Measurements from ENCODE around the gene TMEM254.
"Not testable (repeated sequence)": the region's sequence is repeated elsewhere in the genome, so short reads cannot be mapped to it uniquely, and the experiment has no call there.

The TMEM254 gene, protein sequence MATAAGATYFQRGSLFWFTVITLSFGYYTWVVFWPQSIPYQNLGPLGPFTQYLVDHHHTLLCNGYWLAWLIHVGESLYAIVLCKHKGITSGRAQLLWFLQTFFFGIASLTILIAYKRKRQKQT

DNA sequence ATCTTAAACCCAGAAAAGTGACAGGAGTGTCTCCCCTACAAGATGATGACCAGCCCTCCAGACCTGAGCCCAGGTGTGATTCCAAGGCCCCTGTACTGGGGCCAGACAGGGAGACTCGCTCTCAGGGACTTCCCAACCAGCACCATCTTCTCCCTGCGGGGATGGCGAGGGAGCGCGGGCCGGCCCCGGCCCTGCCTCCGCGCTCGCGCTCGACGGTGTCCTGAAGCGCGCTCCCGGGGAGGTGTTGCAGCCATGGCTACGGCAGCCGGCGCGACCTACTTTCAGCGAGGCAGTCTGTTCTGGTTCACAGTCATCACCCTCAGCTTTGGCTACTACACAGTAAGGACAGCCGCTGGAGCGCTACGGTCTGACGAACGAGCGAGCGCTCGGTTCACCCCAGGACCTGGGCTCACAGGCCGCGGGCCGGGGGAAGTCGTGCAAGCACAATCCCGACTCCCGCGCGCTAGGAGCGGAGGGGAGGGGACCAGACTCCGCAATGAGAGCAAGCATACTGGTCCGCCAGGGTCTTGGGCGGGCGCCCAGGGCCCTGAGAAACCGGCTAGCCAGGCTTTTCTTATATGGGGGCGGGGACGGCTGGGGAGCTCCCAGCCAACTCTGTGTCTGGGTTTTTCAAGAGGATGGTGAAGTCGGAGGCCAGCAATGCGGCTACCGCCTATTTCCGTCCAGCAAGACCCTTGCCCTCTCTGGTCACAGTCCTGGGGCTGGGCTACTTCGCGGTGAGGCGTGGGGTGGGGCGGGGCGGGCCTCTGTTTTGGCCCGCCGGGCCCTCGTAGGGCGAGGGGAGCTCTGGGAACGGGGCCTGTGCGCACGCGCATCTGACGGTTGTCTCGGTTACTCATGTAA lies at the start of gene TMEM254:
Gene TMEM254, plus strand, starts transcription at position 218 of the 864 bp plus-strand sequence. Its CDS starts 35 bp downstream, at position 253.
- DNase-seq: peak; percentile 90

DNA sequence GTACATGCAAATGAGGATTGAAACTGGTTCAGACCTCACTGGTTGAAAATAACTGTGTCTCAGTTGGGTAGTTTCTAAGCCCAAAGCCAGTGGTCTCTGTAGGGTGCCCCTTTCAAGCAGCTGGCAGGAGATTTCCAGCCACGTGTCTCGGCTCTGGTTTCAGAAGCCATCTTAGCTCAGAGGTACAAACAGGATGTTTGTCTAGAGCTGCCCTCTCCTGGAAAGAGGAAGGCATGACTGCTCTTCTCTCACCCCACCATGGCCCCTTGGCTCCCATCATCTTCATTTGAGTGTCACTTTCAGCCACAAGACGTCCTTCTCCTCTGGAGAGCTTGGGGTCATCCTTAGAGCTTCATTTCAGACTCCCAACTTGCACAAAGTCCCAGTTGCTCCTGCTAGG lies 49.3 kb upstream of the TMEM254 start:
- DNase-seq: not testable (repeated sequence)

DNA sequence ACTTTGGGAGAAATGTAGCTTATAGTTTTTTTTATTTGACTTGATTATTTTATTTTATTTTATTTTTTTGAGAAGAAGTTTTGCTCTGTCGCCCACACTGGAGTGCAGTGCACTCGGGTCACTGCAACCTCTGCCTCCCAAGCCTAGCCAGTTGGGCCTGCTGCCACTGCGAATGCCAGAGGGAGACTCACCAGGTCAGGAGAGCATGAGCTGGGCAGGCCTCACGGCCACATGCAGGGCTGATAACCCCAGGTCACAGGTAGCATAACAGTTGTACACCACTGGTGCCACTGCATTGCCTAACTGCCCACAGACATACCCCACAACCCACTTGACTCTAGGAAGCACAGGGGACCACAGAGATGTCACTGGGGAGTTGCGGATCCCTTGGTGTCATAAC lies 48.6 kb upstream of the TMEM254 start:
- DNase-seq: not testable (repeated sequence)

DNA sequence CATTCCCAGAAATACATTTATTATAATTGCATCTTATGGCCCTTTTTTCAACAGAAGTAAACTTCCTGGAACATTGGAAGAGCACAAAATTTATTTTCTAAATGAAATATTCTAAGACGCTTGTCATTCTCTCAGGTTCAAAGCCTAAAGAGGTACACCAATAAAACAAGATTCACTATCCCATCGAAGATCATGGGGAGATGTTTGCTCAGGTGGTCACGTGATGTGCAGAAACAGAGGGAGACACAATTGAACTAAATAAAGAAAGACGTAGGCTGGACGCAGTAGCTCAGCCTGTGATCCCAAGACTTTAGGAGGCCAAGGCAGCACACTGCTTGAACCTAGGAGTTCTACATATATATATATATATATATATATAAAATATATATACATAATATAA lies 46.0 kb upstream of the TMEM254 start:
- DNase-seq: no peak

DNA sequence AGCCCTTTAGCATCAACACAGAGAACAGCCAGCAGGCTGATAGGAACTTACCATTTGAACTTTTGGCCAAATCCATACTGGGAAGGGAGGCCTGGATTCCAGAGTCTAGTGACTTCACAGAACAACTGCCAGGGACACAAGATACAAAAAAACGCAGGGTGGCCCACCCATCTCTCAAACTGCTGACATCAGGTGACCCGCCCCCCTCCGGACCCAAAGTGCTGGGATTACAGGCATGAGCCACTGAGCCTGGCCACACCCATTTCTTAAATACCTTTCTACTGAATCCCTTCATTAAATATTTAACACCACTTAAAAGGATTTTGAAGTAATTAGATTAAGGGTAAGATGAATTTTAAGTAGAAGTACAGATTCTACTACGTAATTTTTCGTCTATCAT lies 43.7 kb upstream of the TMEM254 start:
- not testable (repeated sequence) for DNase-seq

DNA sequence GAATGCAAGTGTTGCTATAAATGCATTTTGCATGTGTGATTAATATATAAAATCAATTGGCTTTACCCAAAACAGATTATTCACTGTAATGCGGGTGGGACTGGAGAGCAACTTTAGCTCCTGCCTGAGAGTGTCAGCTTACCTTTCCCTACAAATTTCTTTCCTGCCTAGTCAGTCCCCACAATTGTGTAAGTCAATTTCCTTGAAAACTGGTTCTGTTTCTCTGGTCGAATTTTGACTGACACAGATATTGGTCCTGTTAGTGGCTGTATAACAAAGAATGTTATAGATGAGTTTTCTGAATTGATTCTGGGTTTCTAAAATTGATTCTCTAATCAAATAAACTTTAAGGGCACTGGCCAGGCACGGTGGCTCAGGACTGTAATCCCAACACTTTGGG lies 43.0 kb upstream of the TMEM254 start:
- DNase-seq: not testable (repeated sequence)

DNA sequence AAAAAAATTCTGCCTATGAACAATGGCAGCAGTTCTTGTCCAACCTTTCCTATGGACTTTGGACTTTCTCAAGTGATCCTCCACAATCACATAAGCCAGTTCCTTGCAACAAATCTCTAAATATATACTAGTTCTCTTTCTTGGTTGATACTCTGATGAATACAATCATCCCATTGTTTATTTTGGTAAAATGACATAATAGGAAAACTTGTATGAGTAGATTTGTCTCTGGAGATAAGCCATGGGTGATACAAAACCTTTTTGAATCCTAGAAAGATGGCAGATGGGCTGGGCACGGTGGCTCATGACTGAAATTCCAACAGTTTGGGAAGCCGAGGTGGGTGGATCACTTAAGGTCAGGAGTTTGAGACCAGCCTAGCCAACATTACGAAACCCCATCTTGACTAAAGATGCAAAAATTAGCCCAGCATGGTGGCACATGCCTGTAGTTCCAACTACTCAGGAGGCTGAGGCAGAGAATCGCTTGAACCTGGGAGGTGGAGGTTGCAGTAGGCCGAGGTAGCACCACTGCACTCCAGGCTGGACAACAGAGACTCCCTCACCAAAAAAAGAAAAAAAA lies 41.5 kb upstream of the TMEM254 start:
- DNase-seq: not testable (repeated sequence)

DNA sequence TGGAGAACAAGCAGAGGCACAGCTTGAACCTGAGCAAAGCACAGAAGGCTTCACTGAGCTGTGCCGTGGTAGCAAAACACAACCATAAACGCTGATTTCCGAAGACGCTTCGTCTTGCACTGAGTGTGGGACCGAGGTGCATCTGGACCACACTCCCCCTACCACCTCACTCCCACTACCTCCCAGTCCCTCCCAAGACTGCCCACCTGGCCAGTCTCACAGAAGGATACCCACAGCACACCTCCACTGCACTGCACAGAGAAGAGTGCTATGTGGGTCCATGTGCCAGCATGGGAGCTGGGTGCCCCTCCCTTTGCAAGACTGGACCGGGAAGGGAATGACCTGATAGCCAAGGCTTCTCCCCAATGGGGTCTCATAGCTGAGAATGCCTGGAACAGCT lies 40.2 kb upstream of the TMEM254 start:
- not testable (repeated sequence) for DNase-seq

DNA sequence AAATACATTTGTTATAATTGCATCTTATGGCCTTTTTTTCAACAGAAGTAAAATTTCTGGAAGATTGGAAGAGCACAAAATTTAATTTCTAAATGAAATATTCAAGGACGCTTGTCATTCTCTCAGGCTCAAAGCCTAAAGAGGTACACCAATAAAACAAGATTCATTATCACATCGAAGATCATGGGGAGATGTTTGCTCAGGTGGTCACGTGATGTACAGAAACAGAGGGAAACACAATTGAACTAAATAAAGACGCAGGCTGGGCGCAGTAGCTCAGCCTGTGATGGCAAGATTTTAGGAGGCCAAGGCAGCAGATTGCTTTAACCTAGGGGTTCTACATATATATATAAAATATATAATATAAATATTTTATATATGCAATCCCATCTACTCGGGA lies 37.3 kb upstream of the TMEM254 start:
- DNase-seq: no peak

DNA sequence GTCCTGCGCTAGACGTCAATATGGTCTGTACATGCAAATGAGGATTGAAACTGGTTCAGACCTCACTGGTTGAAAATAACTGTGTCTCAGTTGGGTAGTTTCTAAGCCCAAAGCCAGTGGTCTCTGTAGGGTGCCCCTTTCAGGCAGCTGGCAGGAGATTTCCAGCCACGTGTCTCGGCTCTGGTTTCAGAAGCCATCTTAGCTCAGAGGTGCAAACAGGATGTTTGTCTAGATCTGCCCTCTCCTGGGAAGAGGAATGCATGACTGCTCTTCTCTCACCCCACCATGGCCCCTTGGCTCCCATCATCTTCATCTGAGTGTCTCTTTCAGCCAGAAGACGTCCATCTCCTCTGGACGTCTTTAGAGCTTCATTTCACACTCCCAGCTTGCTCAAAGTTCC lies 33.5 kb upstream of the TMEM254 start:
- not testable (repeated sequence) for DNase-seq

DNA sequence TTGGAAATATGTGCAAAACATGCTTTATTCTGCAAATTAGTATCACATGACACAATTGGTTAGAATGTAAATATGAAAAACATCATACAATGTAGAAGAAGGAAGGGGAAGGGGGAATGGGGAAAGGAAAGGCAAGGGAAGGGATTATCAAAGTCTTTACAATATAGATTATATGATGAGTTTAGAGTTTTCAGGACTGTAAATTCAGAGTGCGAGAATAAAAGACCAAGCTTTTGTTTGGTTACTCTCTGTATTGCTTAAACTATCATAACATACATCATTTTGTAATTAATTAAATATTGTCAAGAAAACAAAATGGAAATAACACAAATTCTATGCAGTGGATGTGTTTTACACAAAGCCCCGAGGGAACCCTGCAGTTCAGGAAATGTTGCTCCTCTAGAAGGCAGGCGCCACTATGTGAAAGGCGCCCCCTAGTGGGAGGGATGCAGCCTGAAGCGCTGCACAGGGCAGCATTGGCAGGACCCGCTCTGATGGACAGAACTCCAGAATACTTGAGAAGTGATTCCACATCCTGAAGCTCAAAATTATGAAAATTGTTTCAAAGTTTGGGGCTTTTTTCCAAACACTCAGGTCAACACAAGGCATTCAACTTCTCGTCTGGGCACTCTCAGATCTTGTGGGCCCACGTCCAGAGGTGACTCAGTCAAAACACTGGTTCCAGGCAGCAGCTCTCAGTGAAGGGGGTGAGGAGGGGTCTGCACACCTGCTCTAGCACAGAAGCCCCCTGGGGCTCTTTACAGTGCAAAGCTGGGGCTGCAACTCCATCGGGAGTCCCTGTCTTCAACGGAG lies 31.6 kb upstream of the TMEM254 start:
- peak; percentile 73 for DNase-seq

DNA sequence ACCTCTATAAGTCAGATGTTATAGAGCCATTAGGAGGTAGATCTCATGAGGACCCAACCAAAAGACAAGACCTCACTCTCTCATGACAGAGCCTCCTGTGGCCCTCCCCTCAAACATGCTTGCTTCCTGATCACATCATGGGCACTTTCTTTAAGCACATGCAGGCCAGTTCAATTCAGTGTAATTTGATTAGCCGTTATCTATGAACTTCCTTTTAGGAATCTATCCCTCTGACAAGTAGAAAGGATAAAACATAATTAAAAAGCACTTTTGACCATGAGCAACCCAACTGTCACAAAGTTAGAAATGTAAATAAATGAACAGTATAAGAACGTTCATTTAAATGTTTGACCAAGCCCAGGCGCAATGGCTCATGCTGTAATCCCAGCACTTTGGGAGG lies 27.7 kb upstream of the TMEM254 start:
- no peak for DNase-seq

DNA sequence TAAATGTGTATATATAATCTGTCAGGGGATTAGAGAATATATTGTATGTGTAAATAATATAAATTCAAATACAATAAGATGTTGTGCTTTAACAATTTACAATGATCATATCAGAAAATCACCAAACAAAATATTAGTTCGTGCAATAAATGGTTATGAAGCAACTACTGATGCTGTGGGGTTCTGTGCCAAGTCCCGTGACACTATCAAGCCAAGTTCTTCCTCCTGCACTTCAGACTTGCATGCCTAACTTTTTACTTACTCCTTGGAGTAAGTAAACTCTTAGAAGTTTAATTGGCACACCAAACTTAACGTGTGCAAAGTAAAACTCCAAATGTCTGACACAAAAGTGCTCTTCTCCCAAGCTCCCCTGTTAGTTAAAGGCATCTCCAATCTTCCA lies 26.5 kb upstream of the TMEM254 start:
- no peak for DNase-seq

DNA sequence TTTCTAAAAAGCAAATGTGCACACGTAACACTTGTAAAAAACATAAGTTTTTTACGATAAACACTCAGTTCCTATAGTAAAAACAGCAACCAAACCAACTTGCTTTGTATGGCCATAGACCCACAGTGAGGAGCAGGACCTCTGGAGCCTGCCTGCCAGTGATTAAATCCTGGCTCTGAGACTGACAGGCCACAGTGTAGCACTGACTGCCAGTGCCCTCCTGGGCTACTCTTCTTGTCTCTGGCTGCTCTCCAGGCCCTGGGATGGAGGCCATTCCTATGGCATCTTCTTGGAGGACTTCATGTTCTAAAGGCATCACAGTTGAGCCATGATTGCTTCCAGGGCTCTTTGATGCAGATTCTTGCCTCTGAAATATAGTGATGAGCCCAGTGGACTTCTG lies 22.7 kb upstream of the TMEM254 start:
- no peak for DNase-seq

DNA sequence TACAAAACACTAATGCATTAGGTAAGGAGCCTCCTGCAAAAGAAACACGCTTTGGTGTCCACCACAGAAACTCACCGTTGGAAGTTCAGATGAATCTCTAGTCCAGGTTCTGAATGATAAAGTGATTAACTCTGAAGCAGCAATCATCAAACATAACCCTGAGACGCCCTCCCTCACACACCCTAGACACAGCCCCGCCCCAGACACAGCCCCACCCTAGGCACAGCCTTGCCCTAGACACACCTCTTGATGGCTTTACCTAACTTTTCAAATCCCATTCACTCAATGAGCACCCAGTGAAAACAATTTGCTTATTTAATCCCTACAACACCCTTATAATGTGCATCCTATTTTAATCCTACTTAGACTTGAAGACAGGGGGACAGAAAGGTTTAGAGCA lies 21.3 kb upstream of the TMEM254 start:
- DNase-seq: no peak

DNA sequence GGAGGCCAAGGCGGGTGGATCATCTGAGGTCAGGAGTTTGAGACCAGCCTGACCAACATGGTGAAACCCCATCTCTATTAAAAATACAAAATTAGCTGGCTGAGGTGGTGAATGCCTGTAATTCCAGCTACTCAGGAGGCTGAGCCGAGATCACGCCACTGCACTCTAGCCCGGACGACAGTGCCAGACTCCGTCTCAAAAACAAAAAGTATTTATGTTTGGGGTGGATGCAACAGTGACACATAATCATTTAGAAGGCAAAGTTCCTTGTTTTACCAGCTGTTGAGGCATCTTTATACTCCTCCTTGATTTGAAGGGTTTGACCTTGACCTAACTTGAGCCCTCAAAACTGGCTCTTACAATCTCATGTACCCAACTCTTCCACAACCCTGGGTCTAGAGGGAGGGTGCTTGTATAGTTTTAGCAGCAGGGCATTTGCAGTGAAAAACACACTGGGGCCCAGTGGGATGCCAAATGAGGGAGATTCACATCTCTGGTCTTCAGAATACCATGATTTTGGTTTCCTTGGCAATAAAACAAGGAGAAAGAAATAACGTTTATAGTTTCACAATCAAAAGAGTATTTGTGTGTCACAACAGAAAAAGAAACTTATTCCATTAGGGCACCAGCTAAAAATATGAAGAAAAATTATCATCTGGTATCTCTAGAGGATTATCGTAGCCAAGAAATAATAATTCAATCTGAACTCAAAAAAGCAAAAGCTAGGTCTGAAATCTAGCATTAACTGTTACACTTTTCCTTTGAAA lies 14.2 kb upstream of the TMEM254 start:
- DNase-seq: no peak

DNA sequence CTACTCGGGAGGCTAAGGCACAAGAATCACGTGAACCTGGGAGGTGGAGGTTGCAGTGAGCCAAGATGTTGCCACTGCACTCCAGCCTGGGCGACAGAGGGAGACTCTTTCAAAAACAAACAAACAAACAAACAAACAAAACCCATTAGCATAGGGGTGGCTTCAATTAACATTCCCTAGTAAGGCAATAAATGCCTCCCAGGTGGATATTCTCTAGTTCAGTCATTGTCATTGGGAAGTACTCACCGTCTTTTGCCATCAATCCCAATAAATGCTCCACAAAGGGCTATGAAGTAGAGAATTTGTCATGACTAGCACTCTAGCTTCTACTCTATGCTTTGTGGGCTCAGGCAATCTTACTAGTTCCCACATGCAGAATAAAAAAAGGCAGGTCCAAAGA lies 11.7 kb upstream of the TMEM254 start:
- DNase-seq: no peak

DNA sequence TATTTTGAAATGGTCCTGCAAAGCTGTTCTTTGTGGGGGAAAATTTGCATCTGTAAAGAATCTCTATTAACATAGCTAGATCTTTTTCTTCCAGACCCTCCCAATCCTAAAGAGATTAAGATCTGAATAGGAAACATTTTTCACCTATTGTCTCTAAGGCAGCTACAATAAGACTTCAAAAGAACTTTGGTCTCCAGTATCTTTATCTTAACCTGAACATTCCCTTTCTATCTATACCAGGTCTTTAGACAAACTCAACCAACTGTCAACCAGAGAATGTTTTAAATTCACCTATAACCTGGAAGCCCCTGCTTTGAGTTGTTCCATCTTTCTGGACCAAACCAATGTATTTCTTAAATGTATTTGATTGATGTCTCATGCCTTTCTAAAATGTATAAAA lies 10.6 kb upstream of the TMEM254 start:
- DNase-seq: not testable (repeated sequence)

DNA sequence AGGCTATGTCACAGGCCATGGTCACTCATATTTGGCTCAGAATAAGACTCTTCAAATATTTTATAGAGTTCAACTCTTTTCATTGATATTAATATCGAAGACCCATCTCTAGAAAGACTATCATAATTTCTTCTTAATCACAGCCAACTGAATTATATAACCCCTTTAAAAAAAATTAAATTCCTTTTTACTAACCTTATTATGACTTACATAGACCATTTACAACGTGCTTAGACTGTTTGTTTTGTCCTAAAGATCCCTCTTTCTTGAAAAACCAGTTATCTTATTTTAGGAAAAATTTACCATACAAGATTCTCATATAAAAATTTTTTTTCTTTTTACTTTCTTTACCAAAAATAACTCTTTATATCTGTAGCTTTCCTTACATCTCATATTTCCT lies 10.2 kb upstream of the TMEM254 start:
- DNase-seq: no peak

DNA sequence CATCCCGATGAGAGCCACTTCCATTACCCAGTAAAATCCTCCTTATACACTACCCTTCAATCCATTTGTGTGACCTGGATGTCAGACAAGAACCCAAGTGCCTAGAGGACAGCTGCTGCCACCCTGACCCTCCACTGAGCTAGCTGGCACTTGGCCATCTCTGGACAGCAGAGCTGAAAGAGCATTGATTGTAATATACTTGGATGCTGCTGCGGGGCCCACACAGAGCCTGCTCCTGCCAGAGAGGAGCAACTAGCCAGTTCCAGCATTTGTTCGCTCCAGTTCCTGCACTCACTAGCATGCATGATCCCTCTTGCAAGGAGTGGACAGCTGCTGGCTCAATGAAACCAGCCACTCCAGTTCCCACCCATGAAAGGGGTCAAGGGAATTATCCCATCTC lies 8.4 kb upstream of the TMEM254 start:
- DNase-seq: no peak

DNA sequence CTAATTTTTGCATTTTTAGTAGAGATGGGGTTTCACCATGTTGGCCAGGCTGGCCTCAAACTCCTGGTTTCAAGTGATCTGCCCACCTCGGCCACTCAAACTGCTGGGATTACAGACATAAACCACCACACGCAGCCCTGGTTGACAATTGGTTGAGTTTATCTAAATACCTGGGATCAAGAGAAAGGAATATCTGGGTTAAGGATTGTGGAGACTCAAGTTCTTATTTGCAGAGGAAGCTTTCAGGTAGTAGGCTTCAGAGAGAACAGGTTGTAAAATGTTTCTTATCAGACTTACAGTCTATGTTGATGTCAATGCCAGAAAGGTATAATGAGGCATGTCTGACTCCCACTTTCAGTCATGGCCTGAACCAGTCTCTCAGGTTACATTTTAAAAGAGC lies 5.9 kb upstream of the TMEM254 start:
- DNase-seq: no peak

DNA sequence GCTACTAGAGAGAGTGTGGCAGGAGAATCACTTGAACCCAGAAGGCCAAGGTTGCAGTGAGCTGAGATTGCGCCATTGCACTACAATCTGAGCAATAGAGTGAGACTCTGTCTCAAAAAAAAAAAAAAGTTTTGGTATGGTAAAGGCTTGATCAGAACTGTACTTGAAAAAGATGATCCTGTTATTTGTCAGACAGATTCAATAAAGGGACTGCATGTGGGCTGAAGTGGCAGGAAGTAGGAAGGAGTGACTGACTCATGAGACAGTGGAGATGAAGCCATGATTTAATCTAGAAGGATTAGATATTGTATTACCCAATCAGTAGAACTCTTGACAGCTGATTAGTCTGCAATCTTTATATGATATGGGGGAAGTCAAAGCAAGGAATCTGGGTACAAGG lies 2.7 kb upstream of the TMEM254 start:
- DNase-seq: peak; percentile 5

Measured in stimulated activated CD4-positive, alpha-beta T cell treated with anti-CD3 and anti-CD28 coated beads, Interleukin-4, amount 100 ng/mL, for 24 hours (primary cell).